GM19239 (cell line): ENCODE data around the gene NINJ1.
"Not testable (repeated sequence)": the region's sequence is repeated elsewhere in the genome, so short reads cannot be mapped to it uniquely, and the experiment has no call there.

Experiments used
- DNase-seq: peaks from one replicate; pipeline ENCODE4 v3.0.0; 2011; ENCODE audit warnings: low spot score; ENCODE audit not compliant: insufficient read length
- FAIRE-seq: peaks from 2 replicates; lab custom pipeline; 2011; peaks lifted over from hg19 to GRCh38; lab: Jason Lieb, UNC

NINJ1 gene

GRCh38 chr9:93110311-93110855 lies 23.7 kb downstream of the NINJ1 start:
- FAIRE-seq, result no peak

GRCh38 chr9:93108291-93109041 lies 25.6 kb downstream of the NINJ1 start:
- no peak for FAIRE-seq
- DNase-seq, result no peak

More at GRCh38 chr9:93110311-93110855, 23.7 kb downstream of the NINJ1 start:
- DNase-seq, result no peak

GRCh38 chr9:93107825-93108161 lies 26.3 kb downstream of the NINJ1 start:
- FAIRE-seq, result no peak

GRCh38 chr9:93107151-93107824 lies 26.8 kb downstream of the NINJ1 start:
- no peak for DNase-seq
- no peak for FAIRE-seq

More at GRCh38 chr9:93107825-93108161, 26.3 kb downstream of the NINJ1 start:
- no peak for DNase-seq

- no peak for FAIRE-seq
- no peak for DNase-seq
These were observed 28.4 kb downstream of the NINJ1 start for GRCh38 chr9:93105620-93106019.

GRCh38 chr9:93101086-93101485 lies 33.0 kb downstream of the NINJ1 start:
- not testable (repeated sequence) for FAIRE-seq, DNase-seq

- FAIRE-seq (no peak), DNase-seq (no peak)
These were observed 33.8 kb downstream of the NINJ1 start for GRCh38 chr9:93100276-93100636.

GRCh38 chr9:93099551-93100275 lies 34.3 kb downstream of the NINJ1 start:
- FAIRE-seq, result no peak
- DNase-seq, result no peak

GRCh38 chr9:93098236-93098946 lies 35.7 kb downstream of the NINJ1 start:
- DNase-seq (no peak), FAIRE-seq (peak; percentile 66)

GRCh38 chr9:93097511-93098201 lies 36.4 kb downstream of the NINJ1 start:
- no peak for DNase-seq
- FAIRE-seq, result no peak

GRCh38 chr9:93096811-93097382 lies 37.2 kb downstream of the NINJ1 start:
- DNase-seq (no peak), FAIRE-seq (no peak)

- FAIRE-seq, result no peak
- DNase-seq, result no peak
These were observed 37.8 kb downstream of the NINJ1 start, which contains the start of gene CARD19 for GRCh38 chr9:93096131-93096802. TSS of gene CARD19 (plus strand) at chr9:93096217. CDS start at chr9:93096346, 129 bp downstream.

GRCh38 chr9:93095205-93096130 lies 38.6 kb downstream of the NINJ1 start:
- DNase-seq, result peak; percentile 84
- peak; percentile 96 for FAIRE-seq

- FAIRE-seq (no peak), DNase-seq (no peak)
These were observed 39.3 kb downstream of the NINJ1 start for GRCh38 chr9:93094658-93095204.

- FAIRE-seq, result no peak
- DNase-seq, result no peak
These were observed 40.0 kb downstream of the NINJ1 start for GRCh38 chr9:93093877-93094657.

- FAIRE-seq (peak; percentile 95), DNase-seq (no peak)
These were observed 40.7 kb downstream of the NINJ1 start for GRCh38 chr9:93093127-93093876.
